Suppressor macrophage treated with lipopolysaccharide for 4 hours (primary cell): ENCODE results near the gene CALN1.

Experiments used
- DNase-seq: peaks from one replicate; pipeline ENCODE4 v3.0.0-alpha.2; 2020

Gene CALN1

GRCh38 chr7:72028267-72028666 is 383.9 kb downstream of the CALN1 start:
- no peak for DNase-seq

DNA sequence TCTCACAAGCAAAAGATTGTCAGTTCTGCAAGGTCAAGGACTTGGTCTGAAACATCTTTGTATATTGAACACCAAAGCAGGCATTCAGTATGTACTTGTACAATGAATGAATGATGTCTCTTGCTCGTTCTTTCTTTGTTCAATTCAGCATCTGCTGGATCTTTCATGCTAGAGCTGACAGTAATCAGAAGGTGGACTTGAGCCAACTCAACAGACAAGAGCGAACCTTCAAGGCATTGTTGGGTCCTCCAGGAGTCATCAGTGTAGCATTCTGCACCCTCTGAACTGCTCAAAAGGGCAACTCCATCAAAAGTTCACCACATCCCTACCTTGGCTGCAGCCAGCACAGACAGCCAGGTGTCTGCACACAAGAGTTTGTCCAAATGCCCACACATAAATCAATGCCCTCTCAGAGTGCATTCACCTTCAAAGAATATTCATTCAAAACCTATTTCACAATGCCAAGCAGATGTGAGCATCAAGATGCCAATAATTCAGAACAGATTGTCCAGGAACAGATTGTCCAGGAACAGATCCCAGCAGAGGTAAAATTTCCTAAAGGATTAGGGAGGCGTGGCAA is 386.7 kb downstream of the CALN1 start:
- DNase-seq, result no peak

DNA sequence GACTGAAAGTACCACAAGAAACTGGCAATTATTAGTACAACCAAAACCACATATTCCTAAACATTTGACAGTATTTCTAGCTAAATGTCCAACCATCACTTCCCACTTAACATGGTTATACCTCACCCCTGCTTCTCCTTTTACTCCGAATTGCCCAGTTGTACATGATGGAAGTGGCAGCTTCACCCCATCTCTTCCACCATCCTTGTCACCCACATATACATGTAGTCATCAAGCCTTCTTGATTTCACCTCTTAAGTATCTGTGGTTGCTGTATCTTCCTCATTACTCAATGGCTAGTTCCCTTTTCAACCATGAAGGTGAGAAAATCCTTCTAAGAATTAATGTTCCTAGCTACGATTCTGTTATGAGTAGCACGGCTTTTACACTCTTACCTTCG is 388.2 kb downstream of the CALN1 start:
- DNase-seq, result no peak

DNA sequence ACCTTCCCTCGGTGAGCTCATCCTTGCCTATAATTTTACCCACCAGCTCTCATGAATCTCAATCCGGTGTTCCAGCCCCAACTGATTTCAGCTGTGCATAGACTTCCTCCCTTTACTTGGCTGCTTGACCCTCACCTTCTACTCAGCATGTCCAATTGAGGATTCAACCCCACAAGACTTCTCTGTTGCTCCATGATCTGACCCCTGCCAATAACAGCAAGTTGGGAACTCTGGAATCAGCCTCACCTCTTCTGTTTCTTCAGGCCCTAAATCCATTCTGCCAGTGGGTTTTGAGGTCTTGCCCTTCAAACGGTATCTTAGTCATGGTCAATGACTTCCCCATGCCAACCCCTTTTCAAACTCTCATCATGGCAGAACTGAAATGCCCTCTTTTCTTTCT is 390.4 kb downstream of the CALN1 start:
- no peak for DNase-seq

DNA sequence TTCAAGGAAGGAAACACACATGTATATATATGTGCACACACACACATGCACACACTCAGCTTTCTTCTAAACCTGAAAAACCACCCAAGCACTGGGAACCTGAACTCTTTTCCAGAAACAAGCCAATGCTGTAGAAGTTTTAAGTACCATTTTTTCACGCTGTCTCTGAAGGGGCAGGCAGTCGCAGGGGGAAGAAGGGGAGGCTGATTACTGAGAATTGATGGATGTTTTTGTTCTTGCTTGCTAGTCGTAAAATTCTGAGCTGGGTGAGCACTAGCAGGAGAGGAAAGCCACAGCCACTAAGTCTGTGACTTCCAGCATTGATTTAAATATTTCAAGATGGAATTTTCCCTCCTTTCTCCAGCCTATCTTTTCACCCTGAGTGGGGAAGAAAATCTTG is 391.8 kb downstream of the CALN1 start:
- no peak for DNase-seq

DNA sequence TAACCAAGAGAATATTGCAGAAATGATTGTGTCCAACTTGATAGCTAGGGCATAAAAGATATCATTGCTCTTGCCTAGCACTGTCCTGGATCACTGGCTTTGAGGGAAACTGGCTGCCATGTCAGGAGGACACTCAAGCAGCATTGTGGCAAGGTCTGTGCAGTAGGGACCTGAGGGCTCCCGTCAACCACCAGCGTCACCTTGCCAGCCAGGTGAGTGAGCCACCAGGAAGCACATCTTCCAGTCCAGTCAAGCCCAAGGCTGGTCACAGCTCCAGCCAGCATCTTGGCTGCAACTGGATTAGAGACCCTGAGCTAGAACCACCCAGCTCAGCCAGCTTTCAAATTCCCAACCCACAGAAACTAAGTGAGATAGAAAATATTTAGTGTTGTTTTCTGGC is 392.7 kb downstream of the CALN1 start:
- no peak for DNase-seq

- DNase-seq, result no peak
Measured at GRCh38 chr7:72017756-72018155, 394.4 kb downstream of the CALN1 start.

GRCh38 chr7:72016574-72016973 is 395.6 kb downstream of the CALN1 start:
- DNase-seq, result no peak

GRCh38 chr7:72015136-72015535 is 397.0 kb downstream of the CALN1 start:
- DNase-seq, result no peak

DNA sequence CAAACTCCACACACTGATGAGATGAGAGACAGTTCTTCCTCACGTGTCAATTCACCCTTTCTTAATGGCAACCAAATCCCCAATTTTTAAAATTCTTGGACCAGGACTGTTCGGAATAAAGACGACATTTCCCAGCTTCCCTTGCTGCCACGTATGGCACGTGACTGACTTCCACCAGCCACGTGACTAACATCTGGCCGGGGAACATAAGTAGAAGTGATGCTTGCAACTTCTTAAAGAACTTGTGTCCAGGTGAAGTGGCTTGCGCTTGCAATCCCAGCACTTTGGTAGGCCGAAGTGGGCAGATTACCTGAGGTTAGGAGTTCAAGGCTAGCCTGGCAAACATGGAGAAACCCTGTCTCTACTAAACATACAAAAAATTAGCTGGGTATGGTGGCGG is 405.1 kb downstream of the CALN1 start:
- DNase-seq, result no peak

GRCh38 chr7:72003236-72003635 is 408.9 kb downstream of the CALN1 start:
- no peak for DNase-seq

DNA sequence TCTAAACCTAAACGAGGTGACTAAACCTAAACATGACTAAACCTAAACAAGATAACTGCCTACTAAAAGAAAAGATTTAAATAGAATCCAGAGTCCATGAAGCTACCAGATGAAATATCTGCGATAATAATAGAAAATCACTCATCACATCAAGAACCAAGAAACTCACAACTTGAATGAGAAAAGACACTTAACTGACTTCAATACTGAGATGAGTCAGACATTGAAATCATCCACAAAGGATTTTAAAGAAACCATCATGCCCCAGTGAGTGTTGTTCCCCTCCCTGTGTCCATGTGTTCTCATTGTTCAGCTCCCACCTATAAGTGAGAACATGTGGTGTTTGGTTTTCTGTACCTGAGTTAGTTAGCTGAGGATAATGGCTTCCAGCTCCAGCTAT is 416.0 kb downstream of the CALN1 start:
- DNase-seq, result no peak

GRCh38 chr7:71995111-71995510 is 417.0 kb downstream of the CALN1 start:
- no peak for DNase-seq

- no peak for DNase-seq
Measured at GRCh38 chr7:71991586-71991985, 420.6 kb downstream of the CALN1 start.

- no peak for DNase-seq
Measured at GRCh38 chr7:71990138-71990462, 422.0 kb downstream of the CALN1 start.

DNA sequence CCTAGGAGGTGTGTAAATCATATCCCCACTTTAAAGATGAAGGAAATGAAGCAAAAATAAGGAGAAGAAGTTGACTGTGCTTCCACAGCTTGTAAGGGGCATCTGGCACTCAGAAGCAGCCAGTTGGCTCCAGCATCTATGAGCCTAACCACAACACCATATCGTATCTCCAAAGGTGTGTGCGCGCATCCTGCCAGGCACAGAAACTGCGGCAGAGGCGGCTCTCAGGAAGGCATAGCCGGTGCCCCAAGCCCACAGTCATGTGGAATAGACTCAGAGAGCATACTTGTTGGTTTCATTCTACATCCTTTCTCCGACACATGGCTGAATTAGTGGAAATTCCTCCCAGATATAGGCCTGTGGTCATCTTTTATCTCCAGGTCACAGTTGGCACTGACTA is 423.9 kb downstream of the CALN1 start:
- DNase-seq, result no peak

- no peak for DNase-seq
Measured at GRCh38 chr7:71987200-71987767, 424.9 kb downstream of the CALN1 start.

- DNase-seq, result no peak
Measured at GRCh38 chr7:71984348-71984747, 427.8 kb downstream of the CALN1 start.

DNA sequence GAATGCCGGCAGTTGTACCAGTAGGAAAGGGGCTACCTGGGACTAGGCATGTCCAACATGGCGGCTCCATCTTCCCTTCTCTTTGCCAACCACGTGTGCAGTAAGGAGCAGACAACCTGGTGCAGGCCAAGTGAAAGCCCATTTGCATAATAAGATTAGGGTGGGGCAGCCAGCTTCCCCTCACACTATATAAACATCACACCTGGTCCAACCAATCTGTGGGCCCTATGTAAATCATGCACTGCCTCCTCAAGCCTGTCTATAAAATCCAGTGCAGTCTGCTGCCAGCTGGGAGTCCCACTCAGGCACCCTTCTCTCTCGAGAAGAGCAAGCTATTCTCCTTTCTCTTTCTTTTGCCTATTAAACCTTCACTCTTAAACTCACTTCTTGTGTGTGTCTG is 429.3 kb downstream of the CALN1 start:
- no peak for DNase-seq

GRCh38 chr7:71976645-71977044 is 435.5 kb downstream of the CALN1 start:
- DNase-seq, result no peak

- DNase-seq, result no peak
Measured at GRCh38 chr7:71974611-71975010, 437.5 kb downstream of the CALN1 start.

DNA sequence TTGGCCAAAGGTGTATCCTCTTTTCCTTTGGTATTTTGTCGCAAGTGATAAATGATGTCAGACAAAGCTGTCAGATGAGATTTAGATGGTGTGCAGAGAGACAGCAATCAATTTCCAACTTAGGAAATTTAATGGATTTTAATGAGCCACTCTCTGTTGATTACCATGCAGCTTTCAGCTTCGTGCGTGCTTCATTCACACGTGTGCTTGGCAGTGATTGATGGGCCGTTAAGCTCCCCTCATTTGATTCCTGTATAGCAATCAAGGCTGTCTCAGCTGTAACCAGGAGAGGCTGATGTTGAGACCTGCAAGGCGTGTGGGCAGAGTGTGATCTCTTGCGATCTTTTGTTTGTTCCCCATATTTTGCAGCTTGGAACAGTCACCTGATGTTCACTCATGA is 439.6 kb downstream of the CALN1 start:
- no peak for DNase-seq

DNA sequence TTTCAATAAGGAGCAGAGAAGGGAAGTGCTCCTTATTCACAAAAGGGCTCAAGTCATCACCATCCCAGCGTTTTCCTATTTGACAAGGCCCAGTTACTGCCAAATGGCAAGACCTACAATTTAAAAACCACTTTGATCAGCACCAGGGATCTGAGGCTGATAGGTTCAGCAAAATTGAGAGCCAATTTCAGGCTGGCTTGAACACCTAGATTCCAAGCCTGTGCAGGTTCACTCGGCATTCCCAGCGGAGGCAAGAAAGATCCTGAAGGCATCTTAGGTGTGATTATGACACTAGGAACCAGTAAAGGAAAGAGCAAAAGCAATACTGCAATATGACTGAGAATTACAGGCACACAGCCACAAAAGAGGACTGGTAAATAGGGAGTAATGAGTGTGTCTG is 441.4 kb downstream of the CALN1 start:
- no peak for DNase-seq

DNA sequence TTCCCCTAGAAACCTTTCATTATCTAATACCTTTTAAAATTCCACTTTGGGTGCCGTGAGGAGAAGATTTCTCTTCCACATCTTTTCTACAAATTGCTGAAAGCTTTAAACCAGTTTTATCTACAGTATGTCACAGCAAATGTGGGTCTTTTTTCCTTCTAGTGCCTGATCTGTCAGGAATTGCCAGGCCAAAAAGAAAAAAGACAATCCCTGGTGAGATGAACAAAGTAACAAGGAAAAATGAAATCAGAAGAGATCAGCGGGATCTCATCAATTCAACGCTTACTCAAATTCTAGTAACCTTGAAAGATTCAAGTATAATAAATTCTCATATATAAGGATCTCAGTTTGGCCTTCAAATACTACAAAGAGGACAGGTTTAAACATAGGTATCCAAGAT is 449.5 kb downstream of the CALN1 start:
- DNase-seq, result no peak

DNA sequence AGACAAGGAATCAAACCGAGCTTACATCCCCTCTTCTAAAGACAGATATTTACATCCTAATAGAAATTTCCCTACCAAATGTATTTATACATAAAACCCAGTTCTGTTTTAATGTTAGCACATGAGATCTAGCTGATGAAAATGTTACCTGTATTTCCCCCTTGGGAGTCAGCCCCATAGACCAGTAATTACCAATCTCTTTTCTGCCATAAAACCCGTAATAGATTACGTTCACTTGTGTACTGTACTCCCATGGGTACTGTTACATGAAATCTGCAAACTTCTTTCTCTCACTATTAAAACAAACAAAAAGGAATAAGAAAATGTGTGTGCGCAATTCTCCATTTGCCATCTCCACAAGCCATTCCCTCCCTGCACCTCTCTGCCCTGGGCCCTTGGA is 450.9 kb downstream of the CALN1 start:
- DNase-seq, result no peak

- DNase-seq, result no peak
Measured at GRCh38 chr7:71942115-71942514, 470.0 kb downstream of the CALN1 start.
